Skeletal muscle tissue (tissue), 4 donors: ENCODE data around the gene HOMER2. TPM values are rescaled to one million over a fixed set of nuclear protein-coding genes. Genes with fewer than 3 reads are reported as not detected.

Experiments used
- H3K27ac ChIP-seq: one replicate; pipeline ENCODE4 v1.7.0; 2013; ENCODE audit warnings: mild to moderate bottlenecking, low read depth, low read length, inconsistent platforms
- H3K27me3 ChIP-seq, 3 donors: one replicate each; pipeline ENCODE4 v1.7.0; 2013; ENCODE audit warnings: low read length in 3 of 3; ENCODE audit not compliant: control insufficient read depth in 3 of 3, insufficient read depth in 3 of 3
- H3K36me3 ChIP-seq, 3 donors: one replicate each; pipeline ENCODE4 v1.7.0; 2013; ENCODE audit warnings: low read length in 3 of 3; ENCODE audit not compliant: control insufficient read depth in 3 of 3, insufficient read depth in 3 of 3
- H3K4me1 ChIP-seq, 3 donors: one replicate each; pipeline ENCODE4 v1.7.0; 2013; ENCODE audit warnings: low read length in 3 of 3, mild to moderate bottlenecking in 3 of 3; ENCODE audit not compliant: control insufficient read depth in 3 of 3, insufficient read depth in 3 of 3
- H3K4me3 ChIP-seq, 3 donors: one replicate each; pipeline ENCODE4 v1.7.0; 2013; ENCODE audit warnings: low read length in 3 of 3
- H3K9ac ChIP-seq, 3 donors: one replicate each; pipeline ENCODE4 v1.7.0; 2013; ENCODE audit warnings: low read length in 3 of 3, mild to moderate bottlenecking in 3 of 3, moderate library complexity in 2 of 3, low read depth in 1 of 3
- H3K9me3 ChIP-seq, 3 donors: one replicate each; pipeline ENCODE4 v1.7.0; 2013; ENCODE audit warnings: low read length in 3 of 3; ENCODE audit not compliant: control insufficient read depth in 3 of 3
- total RNA-seq: library from RNA; depleted of rRNA; stranded (reverse); fragments of >200 nt; gene quantifications from one replicate; pipeline ENCODE4 v1.2.3, GENCODE V29; 2014
- donor health status: Osteomylitis.

HOMER2 gene
- total RNA-seq, 1 donor from 2014 or later: 11.0 TPM

DNA sequence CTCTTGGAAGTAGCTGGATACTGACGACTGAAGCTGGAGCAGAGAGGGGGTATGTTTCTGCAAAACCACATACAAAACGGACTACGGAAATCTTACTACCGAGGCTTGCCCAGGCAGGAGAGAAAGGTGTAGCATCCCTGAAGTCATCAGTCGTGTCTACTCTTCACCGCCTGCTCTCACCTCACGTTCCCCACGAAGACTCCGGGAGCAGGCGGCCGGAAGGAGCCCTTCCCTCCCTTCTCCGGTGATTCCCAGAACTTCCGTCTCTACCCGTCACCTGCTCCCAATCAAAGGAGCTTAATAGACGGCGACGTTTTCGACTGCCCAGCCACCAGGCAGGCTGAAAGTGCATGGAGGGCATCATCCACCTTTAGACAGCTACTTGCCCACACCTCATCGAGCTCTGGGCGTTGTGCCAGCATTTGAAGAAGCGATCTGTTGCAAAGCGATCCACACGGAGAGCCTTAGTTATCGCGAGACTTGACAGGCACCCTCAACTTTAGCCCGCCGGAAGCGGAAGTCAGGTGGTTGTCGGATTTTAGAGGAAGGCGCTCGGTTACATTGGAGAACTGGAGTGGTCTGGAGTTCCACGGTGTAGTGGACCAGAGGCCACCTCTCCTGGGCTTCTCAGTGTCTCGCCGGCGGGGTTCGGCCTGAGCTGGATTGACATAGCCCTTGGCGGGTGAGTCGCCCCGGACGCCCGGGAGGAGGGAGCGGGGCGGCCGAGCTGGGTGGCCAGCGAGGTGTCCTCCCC is 33.3 kb upstream of the HOMER2 start, which contains the start of gene RAMAC:
TSS of gene RAMAC (plus strand) at position 523 of the 754 bp plus-strand sequence. CDS start 2,809 bp downstream, outside the sequence.
- Histone ChIP-seq H3K4me1 (peaks cover 12 to 18% (median 14%) of the 10 kb centered on the region in 3 donors), H3K9me3 (no peaks in the 10 kb centered on the region), H3K27me3 (no peaks in the 10 kb centered on the region), H3K9ac (peak within 1 kb of the TSS; percentile 89 to 99 (median 97)), H3K36me3 (peaks cover 5 to 22% (median 16%) of the 10 kb centered on the region in 3 donors), H3K4me3 (peak within 1 kb of the TSS; percentile 82 to 100 (median 100)), H3K27ac (peak within 1 kb of the TSS; percentile 83)

GRCh38 chr15:82980981-82981380 is 28.5 kb upstream of the HOMER2 start:
- Histone ChIP-seq H3K4me1 (peaks cover 6 to 8% (median 8%) of the 10 kb centered on the region in 3 donors), H3K4me3 (no peak overlapping the region), H3K27me3 (no peaks in the 10 kb centered on the region), H3K9me3 (no peaks in the 10 kb centered on the region), H3K36me3 (no peaks in the 10 kb centered on the region), H3K9ac (no peak overlapping the region), H3K27ac (no peak overlapping the region)

GRCh38 chr15:82979726-82980125 is 27.2 kb upstream of the HOMER2 start:
- Histone ChIP-seq H3K4me3 (no peak overlapping the region), H3K36me3 (no peaks in the 10 kb centered on the region), H3K9me3 (no peaks in the 10 kb centered on the region), H3K9ac (no peak overlapping the region), H3K27ac (no peak overlapping the region), H3K27me3 (no peaks in the 10 kb centered on the region), H3K4me1 (no peaks in the 10 kb centered on the region)

DNA sequence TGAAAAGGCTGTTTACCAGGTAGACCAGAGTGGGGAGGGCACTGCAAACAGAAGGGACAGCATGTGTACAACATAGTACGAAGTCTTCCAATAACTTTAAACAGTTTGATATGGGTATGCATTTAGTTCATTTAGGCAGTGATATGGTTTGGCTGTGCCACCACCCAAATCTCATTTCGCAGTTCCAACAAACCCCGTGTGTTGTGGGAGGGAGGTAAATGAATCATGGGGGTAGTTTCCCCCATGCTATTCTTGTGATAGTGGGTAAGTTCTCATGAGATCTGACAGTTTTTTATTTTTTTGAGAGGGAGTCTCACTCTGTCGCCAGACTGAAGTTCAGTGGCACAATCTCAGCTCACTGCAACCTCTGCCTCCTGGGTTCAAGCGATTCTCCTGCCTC is 25.9 kb upstream of the HOMER2 start:
- no peak overlapping the region for H3K27ac ChIP-seq

DNA sequence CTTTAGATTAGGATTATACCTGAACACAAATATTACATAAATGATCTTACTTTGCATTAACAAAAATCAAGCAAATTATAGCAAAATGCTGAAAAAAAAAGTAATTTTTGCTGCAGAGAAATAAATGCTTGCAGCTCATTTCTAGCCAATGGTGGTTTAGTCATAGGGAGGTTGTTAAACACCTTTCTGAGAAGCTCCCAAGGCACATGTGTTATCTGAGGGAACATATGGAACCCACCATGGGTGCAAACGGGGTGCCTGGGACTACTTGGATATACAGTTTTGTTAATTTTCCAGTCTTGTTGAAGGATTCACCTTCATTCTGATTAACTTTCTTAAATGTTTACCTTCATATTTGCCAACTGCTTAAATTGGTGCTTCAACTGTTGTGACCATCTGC is 24.6 kb upstream of the HOMER2 start:
- H3K4me1 ChIP-seq: peaks cover 0 to 5% (median 0%) of the 10 kb centered on the region in 3 donors
- no peaks in the 10 kb centered on the region for H3K27me3 ChIP-seq
- no peaks in the 10 kb centered on the region for H3K9me3 ChIP-seq
- H3K27ac ChIP-seq: no peak overlapping the region
- H3K36me3 ChIP-seq: no peaks in the 10 kb centered on the region
- no peak overlapping the region for H3K4me3 ChIP-seq
- H3K9ac ChIP-seq: no peak overlapping the region

More for the DNA sequence above, 25.9 kb upstream of the HOMER2 start:
- Histone ChIP-seq H3K4me1 (no peaks in the 10 kb centered on the region), H3K4me3 (no peak overlapping the region), H3K36me3 (no peaks in the 10 kb centered on the region), H3K9me3 (no peaks in the 10 kb centered on the region), H3K27me3 (no peaks in the 10 kb centered on the region), H3K9ac (no peak overlapping the region)

DNA sequence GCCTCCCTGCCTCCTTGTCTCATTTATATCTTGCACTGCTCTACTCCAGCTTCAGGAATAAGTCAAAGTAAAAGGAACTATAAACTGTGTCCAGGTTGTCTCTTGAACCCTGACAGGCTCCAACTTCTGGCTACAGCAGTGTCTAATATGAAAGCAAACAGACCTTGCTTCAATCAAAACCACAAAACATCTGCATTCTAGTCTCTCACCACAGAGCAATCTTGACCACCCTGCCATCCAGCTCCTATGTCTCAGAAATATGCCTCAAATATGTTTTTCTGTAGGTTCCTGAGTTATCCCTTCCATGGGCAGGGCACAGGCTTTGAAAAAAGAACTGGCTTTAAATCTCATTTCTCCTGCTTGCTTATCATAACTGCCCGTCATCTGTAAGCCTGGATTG is 20.5 kb upstream of the HOMER2 start:
- Histone ChIP-seq H3K4me3 (no peak overlapping the region), H3K27me3 (no peaks in the 10 kb centered on the region), H3K4me1 (peaks cover 15 to 34% (median 17%) of the 10 kb centered on the region in 3 donors), H3K36me3 (no peaks in the 10 kb centered on the region), H3K9ac (no peak overlapping the region), H3K9me3 (no peaks in the 10 kb centered on the region), H3K27ac (no peak overlapping the region)

- Histone ChIP-seq H3K9ac (peak overlapping the region in 2 of 3 donors; percentile 38 to 40), H3K36me3 (no peaks in the 10 kb centered on the region), H3K9me3 (no peaks in the 10 kb centered on the region), H3K27ac (peak overlapping the region; percentile 88), H3K27me3 (no peaks in the 10 kb centered on the region), H3K4me1 (peaks cover 15 to 34% (median 17%) of the 10 kb centered on the region in 3 donors), H3K4me3 (peak overlapping the region in 1 of 3 donors; percentile 6)
Observed at GRCh38 chr15:82971218-82971984, 18.9 kb upstream of the HOMER2 start.

DNA sequence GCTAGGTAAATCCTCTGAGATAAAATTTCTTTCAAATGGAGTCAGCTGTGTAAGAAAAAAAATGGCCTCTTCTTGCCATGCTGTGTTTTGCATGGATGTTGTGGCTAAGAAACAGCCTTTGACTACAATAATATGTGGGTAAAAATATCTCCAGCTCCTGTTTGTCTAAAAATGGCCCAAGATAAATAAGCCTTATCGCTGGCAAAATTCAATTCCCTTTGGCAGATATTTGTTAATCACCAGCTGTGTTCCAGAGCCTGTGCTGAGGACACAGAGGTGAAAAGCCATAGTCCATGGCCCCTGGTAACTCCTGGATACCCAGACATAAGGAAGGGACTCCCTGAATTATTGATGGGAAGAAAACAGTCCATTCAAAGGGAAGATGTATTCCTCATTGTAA is 18.2 kb upstream of the HOMER2 start:
- Histone ChIP-seq H3K27me3 (no peaks in the 10 kb centered on the region), H3K9ac (peak overlapping the region in 1 of 3 donors; percentile 40), H3K36me3 (no peaks in the 10 kb centered on the region), H3K27ac (peak overlapping the region; percentile 88), H3K9me3 (no peaks in the 10 kb centered on the region), H3K4me3 (peak overlapping the region in 1 of 3 donors; percentile 6), H3K4me1 (peaks cover 15 to 34% (median 17%) of the 10 kb centered on the region in 3 donors)

DNA sequence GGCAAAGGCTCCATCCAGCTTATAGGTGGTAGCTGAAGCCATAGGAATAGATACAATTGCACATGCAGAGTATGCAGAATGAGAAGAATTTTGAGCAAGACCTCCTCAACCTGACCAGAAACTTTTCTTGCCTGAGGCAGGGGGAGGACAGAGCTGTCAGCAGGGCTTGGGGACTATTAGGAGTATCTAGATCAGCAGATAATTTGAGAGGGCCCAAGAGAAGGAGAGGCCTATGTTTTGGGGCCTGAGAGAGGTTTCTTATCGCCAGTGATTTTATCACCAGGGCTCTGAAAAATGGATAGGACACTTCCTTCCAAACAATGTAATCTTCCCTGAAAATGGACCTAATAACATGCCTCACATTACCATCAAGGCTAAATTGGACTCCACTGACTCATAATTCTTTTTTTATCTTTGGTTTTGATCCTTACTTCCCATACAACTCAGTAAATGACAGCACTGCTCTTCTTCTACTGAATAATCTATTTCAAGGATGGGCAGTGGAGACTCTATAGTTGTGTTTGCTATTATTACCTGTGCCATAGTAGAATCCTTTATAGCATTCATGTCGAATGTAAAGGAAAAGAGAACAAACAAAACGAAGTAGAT is 17.7 kb upstream of the HOMER2 start:
- Histone ChIP-seq H3K4me1 (peaks cover 15 to 34% (median 17%) of the 10 kb centered on the region in 3 donors), H3K9ac (peak overlapping the region in 2 of 3 donors; percentile 18 to 42), H3K9me3 (no peaks in the 10 kb centered on the region), H3K27me3 (no peaks in the 10 kb centered on the region), H3K4me3 (peak overlapping the region in 1 of 3 donors; percentile 15), H3K36me3 (no peaks in the 10 kb centered on the region), H3K27ac (peak overlapping the region; percentile 88)
